HG03060 (cell line): Measurements from ENCODE around the gene SPATA20.

Source experiments
- ATAC-seq: cut with Tn5 transposase; IDR thresholded peaks from one replicate; pipeline ENCODE4 v1.9.1; 2021; ENCODE audit warnings: low read depth, moderate number of reproducible peaks; ENCODE audit not compliant: unreplicated experiment

SPATA20 gene

GRCh38 chr17:50593321-50593720, 46.3 kb downstream of the SPATA20 start:
- ATAC-seq: no peak

DNA sequence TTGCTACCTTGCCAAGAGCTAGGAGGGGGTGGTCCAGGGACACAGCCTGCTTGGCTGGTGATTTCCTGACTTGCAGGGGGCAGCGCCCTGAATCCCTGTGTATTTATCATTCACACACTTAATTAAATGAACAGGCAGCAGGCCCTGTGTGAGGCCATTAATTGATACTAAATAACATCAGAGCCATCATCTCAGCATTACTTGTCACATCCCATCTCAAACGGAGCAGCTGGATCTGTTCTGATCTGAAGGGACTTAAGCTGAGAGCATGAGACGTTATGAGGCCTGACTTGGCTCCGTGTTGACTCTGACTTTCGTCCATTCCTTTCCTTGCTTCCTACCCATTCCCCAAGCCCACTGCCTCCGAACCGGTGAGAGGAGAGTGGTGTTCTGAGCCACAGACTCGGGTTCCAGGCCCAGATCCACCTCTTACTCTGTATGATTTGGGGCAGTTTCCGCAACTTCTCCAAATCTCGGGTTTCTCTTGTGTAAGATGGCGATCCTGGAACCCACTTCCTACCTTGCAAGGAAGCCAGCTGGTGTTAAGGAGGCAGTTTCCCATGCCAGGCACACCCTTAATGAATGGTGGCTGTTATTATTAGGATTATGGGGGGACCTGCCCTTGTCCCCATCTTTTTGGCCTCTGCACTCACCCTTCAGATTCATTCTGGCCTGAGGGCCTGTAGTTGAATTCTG, 47.3 kb downstream of the SPATA20 start:
- no peak for ATAC-seq

DNA sequence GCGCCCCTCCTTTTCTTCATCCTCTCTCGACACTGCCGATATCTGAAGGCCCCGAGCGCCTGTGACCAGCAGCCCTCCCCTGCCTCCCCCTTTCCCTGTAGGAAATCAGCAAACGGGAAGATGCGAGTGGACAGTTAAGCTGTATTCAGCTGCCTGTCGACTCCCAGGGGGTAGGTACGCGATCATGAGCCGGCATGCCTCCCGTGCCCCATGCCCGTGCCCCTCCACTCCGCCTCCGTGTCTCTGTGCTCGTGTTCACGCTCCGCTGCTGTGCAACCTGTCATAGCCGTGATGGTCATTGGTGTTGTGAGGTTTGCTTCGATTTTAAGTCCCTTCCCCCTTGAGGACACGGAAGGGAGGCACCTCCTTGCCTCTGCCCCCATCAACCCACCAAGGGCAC, 47.9 kb downstream of the SPATA20 start:
- ATAC-seq: no peak

GRCh38 chr17:50596191-50597037, 49.4 kb downstream of the SPATA20 start:
- ATAC-seq: no peak

DNA sequence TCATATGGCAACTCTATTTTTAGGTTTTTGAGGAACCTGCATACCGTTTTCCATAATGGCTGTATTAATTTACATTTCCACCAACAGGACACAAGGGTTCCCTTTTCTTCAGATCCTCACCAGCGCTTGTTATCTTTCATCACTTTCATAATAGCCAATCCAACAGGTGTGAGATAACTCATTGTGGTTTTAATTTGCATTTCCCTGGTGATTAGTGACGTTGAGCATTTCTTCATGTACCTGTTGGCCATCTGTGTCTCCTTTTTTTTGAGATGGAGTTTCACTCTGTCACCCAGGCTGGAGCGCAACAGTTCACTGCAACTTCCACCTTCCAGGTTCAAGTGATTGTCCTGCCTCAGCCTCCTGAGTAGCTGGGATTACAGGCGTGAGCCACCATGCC, 51.5 kb downstream of the SPATA20 start:
- ATAC-seq: no peak

DNA sequence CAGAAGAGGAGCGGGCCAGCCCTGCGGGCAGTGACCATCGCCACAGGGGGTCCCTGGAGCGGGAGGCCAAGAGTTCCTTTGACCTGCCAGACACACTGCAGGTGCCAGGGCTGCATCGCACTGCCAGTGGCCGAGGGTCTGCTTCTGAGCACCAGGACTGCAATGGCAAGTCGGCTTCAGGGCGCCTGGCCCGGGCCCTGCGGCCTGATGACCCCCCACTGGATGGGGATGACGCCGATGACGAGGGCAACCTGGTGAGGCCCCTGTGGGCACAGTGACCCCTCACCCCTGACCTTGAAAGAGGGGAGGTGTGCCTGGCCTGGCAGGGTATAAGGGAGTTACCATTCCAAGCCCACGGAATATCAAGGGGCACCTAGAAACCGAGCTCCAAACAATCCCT, 52.6 kb downstream of the SPATA20 start:
- ATAC-seq: no peak

DNA sequence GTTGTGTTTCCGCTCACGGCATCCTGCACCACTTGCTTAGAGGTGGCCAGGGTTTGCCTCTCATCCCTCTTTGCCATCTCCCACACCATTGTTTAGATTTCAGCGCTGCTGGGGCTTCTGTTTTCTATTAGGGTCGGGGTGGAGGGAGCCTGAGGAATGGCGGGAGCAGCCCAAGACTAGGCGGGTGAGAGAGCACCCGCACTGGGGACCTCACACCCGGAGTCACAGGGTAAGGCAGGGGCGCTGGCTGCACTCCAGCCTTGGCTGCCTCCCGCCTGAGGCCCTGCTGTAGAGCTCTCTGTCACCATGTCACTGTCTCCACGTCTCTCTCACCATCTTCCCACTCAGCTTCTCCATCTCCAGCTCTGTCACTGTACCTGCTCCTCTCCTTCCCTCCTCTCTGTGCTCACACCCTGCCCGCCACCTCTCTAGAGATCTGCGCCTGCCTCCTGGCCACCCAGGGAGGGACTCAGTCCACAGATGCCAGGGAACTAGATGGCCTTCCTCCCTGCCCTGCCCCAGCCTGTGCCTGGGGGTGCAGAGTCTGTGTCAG, 54.9 kb downstream of the SPATA20 start:
- ATAC-seq: no peak

- ATAC-seq: no peak
Observed at GRCh38 chr17:50602836-50603235, 55.9 kb downstream of the SPATA20 start.

- no peak for ATAC-seq
Observed at GRCh38 chr17:50603340-50603739, 56.4 kb downstream of the SPATA20 start.

DNA sequence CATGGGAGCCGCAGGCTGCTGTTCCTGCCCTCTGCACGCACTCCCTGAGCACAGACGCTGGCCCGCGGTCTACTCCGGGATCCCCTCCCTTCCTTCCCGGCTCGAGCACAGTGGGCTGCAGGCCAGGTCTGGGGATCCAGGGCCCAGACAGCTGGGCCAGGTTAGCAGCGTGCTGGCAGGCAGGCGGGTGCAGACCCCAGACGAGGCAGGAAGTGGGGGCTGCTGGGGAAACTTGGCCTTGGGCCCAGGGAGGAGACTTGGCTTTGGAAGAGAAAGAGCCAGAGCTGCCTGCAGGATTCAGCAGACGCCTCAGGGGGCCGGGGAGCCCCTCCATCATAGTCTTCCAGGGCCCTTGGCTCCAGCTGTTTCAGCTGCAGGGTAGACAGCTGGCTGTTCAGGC, 57.5 kb downstream of the SPATA20 start:
- ATAC-seq: no peak

DNA sequence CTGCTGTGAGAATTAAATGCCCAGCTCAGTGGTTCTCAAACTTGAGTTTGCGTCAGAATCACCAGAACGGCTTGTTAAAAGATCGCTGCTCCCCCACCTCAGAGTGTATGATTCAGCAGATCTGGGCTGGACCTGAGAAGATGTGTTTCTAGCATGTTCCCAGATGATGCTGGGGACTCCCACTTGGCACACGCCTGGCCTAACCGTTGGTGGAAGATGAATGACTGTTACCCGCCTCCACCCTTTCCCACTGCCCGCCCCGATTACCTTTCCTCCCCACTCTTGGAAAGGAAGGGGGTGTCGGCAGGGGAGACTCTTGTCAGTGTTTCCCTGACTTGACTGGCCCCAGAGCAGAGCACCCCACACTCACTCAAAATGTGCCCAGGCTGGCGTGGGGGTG, 58.5 kb downstream of the SPATA20 start:
- ATAC-seq: no peak
